ENCODE results near the gene PAN3. TPM values are rescaled to one million over a fixed set of nuclear protein-coding genes. Genes with fewer than 3 reads are reported as not detected.

The PAN3 gene
- total RNA-seq, 1 donor from 2014 or later = 50.1 TPM

DNA sequence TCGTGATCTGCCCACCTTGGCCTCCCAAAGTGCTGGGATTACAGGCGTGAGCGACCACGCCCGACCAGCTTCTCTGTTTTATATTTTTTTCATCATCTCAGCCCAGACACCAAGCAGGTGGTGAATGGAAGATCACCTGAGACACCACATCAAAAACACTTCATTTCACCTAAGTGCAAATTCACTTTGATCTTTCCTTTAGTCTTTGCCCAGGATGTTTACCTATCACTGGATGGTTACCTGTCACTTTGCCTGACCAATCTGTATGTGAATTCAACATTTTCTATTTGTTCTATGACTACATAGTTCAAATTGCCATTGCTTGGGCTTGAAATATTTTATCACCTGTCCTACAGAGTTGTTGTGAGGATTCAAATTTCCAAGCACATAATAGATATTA, 65.7 kb downstream of the PAN3 start:
- H3K36me3 Mint-ChIP-seq = peaks cover 11% of the 10 kb centered on the region
- no peak overlapping the region for H3K4me3 Mint-ChIP-seq
- Histone ChIP-seq H3K4me2 (no peak overlapping the region), H3K4me1 (no peaks in the 10 kb centered on the region), H3K27me3 (no peaks in the 10 kb centered on the region), H2AFZ (replicated peaks) (no peak overlapping the region), H3K9ac (no peak overlapping the region), H3K4me3 (no peak overlapping the region), H3F3A (ENCODE audit: low read depth) (no peaks in the 10 kb centered on the region), H3K79me2 (ENCODE audit: low read depth) (peaks cover 13% of the 10 kb centered on the region), H3K27ac (no peak overlapping the region), H3K9me3 (ENCODE audit: low read depth) (no peaks in the 10 kb centered on the region), H3K36me3 (peaks cover 11% of the 10 kb centered on the region), H4K20me1 (ENCODE audit: low read depth) (no peaks in the 10 kb centered on the region)
- DNase-seq (ENCODE audit: low spot score) = no peak
- TF ChIP-seq EZH2phosphoT487 (IDR thresholded peaks at IDR 0.05) = no peak
- TF ChIP-seq, protein P1, sequence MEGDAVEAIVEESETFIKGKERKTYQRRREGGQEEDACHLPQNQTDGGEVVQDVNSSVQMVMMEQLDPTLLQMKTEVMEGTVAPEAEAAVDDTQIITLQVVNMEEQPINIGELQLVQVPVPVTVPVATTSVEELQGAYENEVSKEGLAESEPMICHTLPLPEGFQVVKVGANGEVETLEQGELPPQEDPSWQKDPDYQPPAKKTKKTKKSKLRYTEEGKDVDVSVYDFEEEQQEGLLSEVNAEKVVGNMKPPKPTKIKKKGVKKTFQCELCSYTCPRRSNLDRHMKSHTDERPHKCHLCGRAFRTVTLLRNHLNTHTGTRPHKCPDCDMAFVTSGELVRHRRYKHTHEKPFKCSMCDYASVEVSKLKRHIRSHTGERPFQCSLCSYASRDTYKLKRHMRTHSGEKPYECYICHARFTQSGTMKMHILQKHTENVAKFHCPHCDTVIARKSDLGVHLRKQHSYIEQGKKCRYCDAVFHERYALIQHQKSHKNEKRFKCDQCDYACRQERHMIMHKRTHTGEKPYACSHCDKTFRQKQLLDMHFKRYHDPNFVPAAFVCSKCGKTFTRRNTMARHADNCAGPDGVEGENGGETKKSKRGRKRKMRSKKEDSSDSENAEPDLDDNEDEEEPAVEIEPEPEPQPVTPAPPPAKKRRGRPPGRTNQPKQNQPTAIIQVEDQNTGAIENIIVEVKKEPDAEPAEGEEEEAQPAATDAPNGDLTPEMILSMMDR (IDR thresholded peaks at IDR 0.05) = no peak
- TF ChIP-seq EZH2 (IDR thresholded peaks at IDR 0.05) = no peak
- no peaks in the 10 kb centered on the region for H3K9me3 Mint-ChIP-seq
- H3K4me1 Mint-ChIP-seq = no peaks in the 10 kb centered on the region
- no peaks in the 10 kb centered on the region for H3K27me3 Mint-ChIP-seq (ENCODE audit: insufficient read depth, low read depth)
- no peak overlapping the region for H3K27ac Mint-ChIP-seq

DNA sequence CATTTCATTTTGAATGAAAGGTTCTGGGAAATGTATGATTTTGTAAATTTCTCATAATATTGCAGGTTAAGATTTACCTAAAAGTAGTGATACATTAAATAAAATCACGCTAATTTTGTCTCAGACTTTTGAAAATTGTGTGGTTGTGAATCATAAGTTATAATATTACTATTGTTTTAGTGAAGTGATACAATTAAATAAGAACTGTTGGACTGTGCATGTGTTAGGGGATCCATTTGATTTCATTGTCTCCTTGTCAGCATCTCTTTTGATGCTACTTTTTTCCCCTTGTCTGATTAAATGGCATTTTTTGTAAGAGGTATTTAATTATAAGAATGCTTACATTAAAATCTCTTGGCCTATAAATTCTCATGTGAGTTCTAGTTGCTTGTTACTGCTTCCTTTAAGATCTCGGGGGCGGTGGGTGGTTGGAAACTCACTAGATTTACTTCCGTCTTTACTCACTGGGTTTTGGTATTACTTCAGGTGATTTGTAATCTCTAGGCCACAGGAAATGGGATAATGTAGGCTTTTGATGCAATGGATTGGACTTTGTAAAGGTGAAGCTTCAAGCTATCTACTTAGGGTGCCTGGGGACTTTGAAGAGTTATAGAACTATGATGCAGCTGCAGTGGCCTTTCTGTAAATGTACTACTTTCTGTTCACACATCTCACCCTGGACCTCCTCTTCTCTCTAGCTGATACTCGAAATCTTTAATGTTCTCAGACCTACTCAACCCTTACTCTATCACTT, 66.5 kb downstream of the PAN3 start:
- H3K27ac Mint-ChIP-seq = no peak overlapping the region

DNA sequence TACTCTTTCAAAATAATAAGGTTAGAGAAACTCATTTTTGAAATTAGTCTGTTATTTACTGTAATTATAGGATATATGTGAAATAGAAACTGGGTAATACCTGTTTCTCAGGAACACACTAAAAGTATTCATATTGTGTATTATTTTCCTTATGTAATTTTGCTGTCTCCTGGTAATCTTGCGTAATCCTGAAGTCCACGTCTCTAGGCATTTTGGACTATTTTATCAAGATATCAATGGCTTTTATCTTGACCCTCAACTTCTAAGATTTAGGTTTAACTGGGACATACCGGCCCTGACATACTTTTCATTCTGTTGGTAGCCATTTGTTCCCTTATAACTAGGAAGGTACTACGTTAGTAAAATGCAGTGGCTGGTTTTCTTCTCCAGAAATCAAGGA, 80.3 kb downstream of the PAN3 start:
- DNase-seq (ENCODE audit: low spot score) = no peak
- no peak overlapping the region for H3K27ac Mint-ChIP-seq

More for the DNA sequence above, 66.5 kb downstream of the PAN3 start:
- Histone ChIP-seq H4K20me1 (ENCODE audit: low read depth) (no peaks in the 10 kb centered on the region), H3K9ac (no peak overlapping the region), H3K27me3 (no peaks in the 10 kb centered on the region), H3K36me3 (peaks cover 11% of the 10 kb centered on the region), H3F3A (ENCODE audit: low read depth) (no peaks in the 10 kb centered on the region), H3K4me2 (no peak overlapping the region), H3K4me3 (no peak overlapping the region), H2AFZ (replicated peaks) (no peak overlapping the region), H3K4me1 (no peaks in the 10 kb centered on the region), H3K27ac (no peak overlapping the region), H3K79me2 (ENCODE audit: low read depth) (peaks cover 13% of the 10 kb centered on the region), H3K9me3 (ENCODE audit: low read depth) (no peaks in the 10 kb centered on the region)
- Mint-ChIP-seq H3K27me3 (ENCODE audit: insufficient read depth, low read depth) (no peaks in the 10 kb centered on the region), H3K4me3 (no peak overlapping the region), H3K9me3 (no peaks in the 10 kb centered on the region), H3K36me3 (peaks cover 11% of the 10 kb centered on the region), H3K4me1 (no peaks in the 10 kb centered on the region)
- TF ChIP-seq EZH2phosphoT487 (IDR thresholded peaks at IDR 0.05) = no peak
- TF ChIP-seq, protein P1 (IDR thresholded peaks at IDR 0.05) = no peak
- no peak for TF ChIP-seq EZH2 (IDR thresholded peaks at IDR 0.05)
- no peak for DNase-seq (ENCODE audit: low spot score)

More for the DNA sequence above, 80.3 kb downstream of the PAN3 start:
- Histone ChIP-seq H3K4me2 (no peak overlapping the region), H3K27ac (no peak overlapping the region), H3F3A (ENCODE audit: low read depth) (peaks cover 4% of the 10 kb centered on the region), H2AFZ (replicated peaks) (no peak overlapping the region), H3K4me3 (no peak overlapping the region), H3K9ac (no peak overlapping the region), H4K20me1 (ENCODE audit: low read depth) (no peaks in the 10 kb centered on the region), H3K9me3 (ENCODE audit: low read depth) (no peaks in the 10 kb centered on the region), H3K4me1 (no peaks in the 10 kb centered on the region), H3K36me3 (no peaks in the 10 kb centered on the region), H3K27me3 (no peaks in the 10 kb centered on the region), H3K79me2 (ENCODE audit: low read depth) (no peaks in the 10 kb centered on the region)
- Mint-ChIP-seq H3K4me1 (no peaks in the 10 kb centered on the region), H3K9me3 (no peaks in the 10 kb centered on the region), H3K36me3 (peaks cover 8% of the 10 kb centered on the region), H3K27me3 (ENCODE audit: insufficient read depth, low read depth) (no peaks in the 10 kb centered on the region), H3K4me3 (no peak overlapping the region)
- TF ChIP-seq, protein P1 (IDR thresholded peaks at IDR 0.05) = no peak
- TF ChIP-seq EZH2 (IDR thresholded peaks at IDR 0.05) (no peak), EZH2phosphoT487 (IDR thresholded peaks at IDR 0.05) (no peak)

All from neural progenitor cell (in vitro differentiated cells).